Panc1 (cell line): Measurements from ENCODE around the gene ELMO1. TPM values are rescaled to one million over a fixed set of nuclear protein-coding genes. Genes with fewer than 3 reads are reported as not detected.

ENCODE experiments used
- ATAC-seq: fragments of 200-7000 bp; cut with Tn5 transposase; 2 replicates; pipeline ENCODE4 v1.9.1; 2020; ENCODE audit warnings: mild to moderate bottlenecking, moderate library complexity
- BruUV-seq: library from RNA; stranded (reverse); fragments of 400-500 nt; replicated peaks from 2 replicates; lab custom pipeline; 2021; lab: Mats Ljungman, UMichigan
- CTCF ChIA-PET: fragments of 300-600 bp; sonication (Branson Sonifier 250); formaldehyde crosslinking; loops from one replicate; lab custom pipeline; 2022; ENCODE audit warnings: antibody characterized with exemption; lab: Charles Lee
- POLR2A ChIA-PET: fragments of 300-600 bp; sonication (Branson Sonifier 250); formaldehyde crosslinking; loops from one replicate; lab custom pipeline; 2022; ENCODE audit warnings: antibody characterized with exemption; lab: Charles Lee
- DNase-seq: peaks from one replicate; pipeline ENCODE4 v3.0.0-alpha.2; 2010; ENCODE audit warnings: low read depth, low spot score
- H3K27ac ChIP-seq: 2 replicates; pipeline ENCODE4 v1.5.1; 2011; ENCODE audit warnings: mild to moderate bottlenecking, low read length, inconsistent platforms
- H3K27me3 ChIP-seq: fragments of 200-500 bp; sonication (Bioruptor generic); 2 replicates; pipeline ENCODE4 v1.6.0; 2014; ENCODE audit warnings: low read length, inconsistent platforms; ENCODE audit not compliant: control insufficient read depth, insufficient read depth
- H3K36me3 ChIP-seq: fragments of 200-500 bp; sonication (Bioruptor generic); 2 replicates; pipeline ENCODE4 v1.5.1; 2014; ENCODE audit warnings: inconsistent platforms, mild to moderate bottlenecking, low read length, moderate library complexity; ENCODE audit not compliant: control insufficient read depth, insufficient read depth
- H3K4me1 ChIP-seq: 2 replicates; pipeline ENCODE4 v1.5.1; 2011; ENCODE audit warnings: inconsistent platforms, mild to moderate bottlenecking, low read length, moderate library complexity; ENCODE audit not compliant: control insufficient read depth, insufficient read depth
- H3K4me3 ChIP-seq, 2 experiments: 2 replicates each; pipeline ENCODE4 v1.5.1; 2011 to 2012; ENCODE audit warnings: low read depth in 2 of 2, low read length in 2 of 2, mild to moderate bottlenecking in 2 of 2, inconsistent platforms in 1 of 2, moderate library complexity in 1 of 2
- H3K9me3 ChIP-seq: fragments of 200-500 bp; sonication (Bioruptor generic); 2 replicates; pipeline ENCODE4 v1.5.1; 2014; ENCODE audit warnings: low read depth, mild to moderate bottlenecking, inconsistent platforms, low read length, moderate library complexity; ENCODE audit not compliant: control insufficient read depth, insufficient read depth
- CTCF ChIP-seq: fragments of 450-650 bp; IDR thresholded peaks from 2 replicates; pipeline ENCODE4 v1.5.1; 2017; ENCODE audit warnings: mild to moderate bottlenecking
- POLR2AphosphoS5 ChIP-seq: IDR thresholded peaks from 2 replicates; pipeline ENCODE4 v1.6.1; 2012; ENCODE audit warnings: mild to moderate bottlenecking, low read depth, low read length, moderate library complexity
- SIN3A ChIP-seq: IDR thresholded peaks from 2 replicates; pipeline ENCODE4 v1.6.1; 2012; ENCODE audit warnings: low read depth, mild to moderate bottlenecking, low read length, moderate library complexity, borderline replicate concordance; ENCODE audit not compliant: insufficient read depth
- TCF7L2 ChIP-seq: IDR thresholded peaks from 2 replicates; pipeline ENCODE4 v1.6.1; 2011; ENCODE audit warnings: mild to moderate bottlenecking, low read depth, low read length, inconsistent platforms
- in situ Hi-C: cut with HindIII; loops from 2 replicates; pipeline ENCODE4 v1.10.0; 2016; ENCODE audit warnings: low sequenced_read_pairs, low pct_unique_long_range_greater_than_20kb
- intact Hi-C: fragments of 100-400 bp; cut with micrococcal nuclease; formaldehyde crosslinking; loops from one replicate; pipeline ENCODE4 v1.10.0; 2022; ENCODE audit not compliant: unreplicated experiment
- total RNA-seq: library from RNA; stranded (reverse); gene quantifications from one replicate; pipeline ENCODE4 v1.2.1, GENCODE V29; 2021; ENCODE audit not compliant: unreplicated experiment
- TF ChIP-seq, protein P1 (sequence below), 2 experiments: IDR thresholded peaks; 2 replicates each; pipeline ENCODE4 v1.6.1; 2011 to 2012; ENCODE audit warnings: low read depth in 2 of 2, control low read depth in 1 of 2, low read length in 1 of 2, mild to moderate bottlenecking in 1 of 2, moderate library complexity in 1 of 2; ENCODE audit not compliant: insufficient read depth in 1 of 2

Gene ELMO1
- total RNA-seq, 1 experiment from 2014 or later, result 0.80 TPM

GRCh38 chr7:37212051-37212450 is 236.6 kb downstream of the ELMO1 start:
- ChIA-PET CTCF (no interaction called here), POLR2A (no interaction called here)
- in situ Hi-C loops, result no loop called here
- no peak overlapping the region for H3K27ac ChIP-seq
- no peaks in the 10 kb centered on the region for H3K4me1 ChIP-seq
- DNase-seq, result no peak
- H3K4me3 ChIP-seq, result no peak overlapping the region
- TF ChIP-seq TCF7L2 (no peak), SIN3A (no peak), CTCF (no peak)
- TF ChIP-seq, protein P1, sequence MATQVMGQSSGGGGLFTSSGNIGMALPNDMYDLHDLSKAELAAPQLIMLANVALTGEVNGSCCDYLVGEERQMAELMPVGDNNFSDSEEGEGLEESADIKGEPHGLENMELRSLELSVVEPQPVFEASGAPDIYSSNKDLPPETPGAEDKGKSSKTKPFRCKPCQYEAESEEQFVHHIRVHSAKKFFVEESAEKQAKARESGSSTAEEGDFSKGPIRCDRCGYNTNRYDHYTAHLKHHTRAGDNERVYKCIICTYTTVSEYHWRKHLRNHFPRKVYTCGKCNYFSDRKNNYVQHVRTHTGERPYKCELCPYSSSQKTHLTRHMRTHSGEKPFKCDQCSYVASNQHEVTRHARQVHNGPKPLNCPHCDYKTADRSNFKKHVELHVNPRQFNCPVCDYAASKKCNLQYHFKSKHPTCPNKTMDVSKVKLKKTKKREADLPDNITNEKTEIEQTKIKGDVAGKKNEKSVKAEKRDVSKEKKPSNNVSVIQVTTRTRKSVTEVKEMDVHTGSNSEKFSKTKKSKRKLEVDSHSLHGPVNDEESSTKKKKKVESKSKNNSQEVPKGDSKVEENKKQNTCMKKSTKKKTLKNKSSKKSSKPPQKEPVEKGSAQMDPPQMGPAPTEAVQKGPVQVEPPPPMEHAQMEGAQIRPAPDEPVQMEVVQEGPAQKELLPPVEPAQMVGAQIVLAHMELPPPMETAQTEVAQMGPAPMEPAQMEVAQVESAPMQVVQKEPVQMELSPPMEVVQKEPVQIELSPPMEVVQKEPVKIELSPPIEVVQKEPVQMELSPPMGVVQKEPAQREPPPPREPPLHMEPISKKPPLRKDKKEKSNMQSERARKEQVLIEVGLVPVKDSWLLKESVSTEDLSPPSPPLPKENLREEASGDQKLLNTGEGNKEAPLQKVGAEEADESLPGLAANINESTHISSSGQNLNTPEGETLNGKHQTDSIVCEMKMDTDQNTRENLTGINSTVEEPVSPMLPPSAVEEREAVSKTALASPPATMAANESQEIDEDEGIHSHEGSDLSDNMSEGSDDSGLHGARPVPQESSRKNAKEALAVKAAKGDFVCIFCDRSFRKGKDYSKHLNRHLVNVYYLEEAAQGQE (IDR thresholded peaks at IDR 0.05; ENCODE audit: insufficient read depth in 1 of 2, low read depth in 2 of 2, low read length in 1 of 2), result no peak
- no peaks in the 10 kb centered on the region for H3K36me3 ChIP-seq
- no peaks in the 10 kb centered on the region for H3K9me3 ChIP-seq
- intact Hi-C loops, result no loop called here
- BruUV-seq, result no TSS peak
- no peak for ATAC-seq
- H3K27me3 ChIP-seq, result peaks cover 3% of the 10 kb centered on the region; the same call in 1 of the 2 replicates

DNA sequence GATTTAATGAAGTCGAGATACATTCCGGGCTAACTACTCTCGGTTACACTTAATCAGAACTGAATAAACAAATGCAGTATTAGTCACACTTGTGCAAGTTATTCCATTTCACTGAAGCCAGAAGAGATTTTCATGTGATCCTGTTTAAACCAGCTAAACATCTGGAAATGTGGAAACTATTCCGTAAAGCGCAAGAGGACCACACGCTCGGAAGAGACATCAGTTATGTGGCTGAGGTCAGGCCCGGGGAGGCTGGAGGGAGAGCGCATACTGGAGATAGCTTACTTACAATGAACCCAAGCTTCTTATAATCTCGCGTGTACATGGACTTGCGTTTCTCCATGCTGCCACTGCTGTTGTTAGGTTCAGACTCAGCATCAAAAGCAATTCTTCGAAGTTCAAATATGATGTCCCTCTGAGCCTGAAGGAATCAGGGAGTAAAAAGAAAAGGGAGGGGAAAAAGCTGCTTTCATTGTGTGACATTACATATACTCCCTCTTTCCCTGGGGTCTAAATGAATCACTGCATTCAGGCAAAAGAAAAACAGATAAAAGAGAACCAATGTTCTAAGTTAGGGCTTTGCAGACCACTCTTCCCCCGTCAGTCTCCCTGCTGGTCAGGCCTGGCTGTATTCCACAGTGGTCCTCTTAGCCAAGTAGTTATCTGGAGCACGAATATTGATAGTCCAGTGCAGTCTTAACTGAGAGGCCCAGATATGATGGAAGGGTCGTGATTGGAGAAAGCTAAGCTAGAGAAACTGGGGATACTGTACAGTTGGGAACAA is 237.4 kb downstream of the ELMO1 start:
- no TSS peak for BruUV-seq
- Histone ChIP-seq H3K36me3 (no peaks in the 10 kb centered on the region), H3K9me3 (no peaks in the 10 kb centered on the region), H3K4me1 (no peaks in the 10 kb centered on the region), H3K4me3 (no peak overlapping the region), H3K27me3 (peaks cover 3% of the 10 kb centered on the region; the same call in 1 of the 2 replicates), H3K27ac (no peak overlapping the region)
- TF ChIP-seq SIN3A (no peak), POLR2AphosphoS5 (no peak), TCF7L2 (no peak), CTCF (no peak)
- TF ChIP-seq, protein P1 (IDR thresholded peaks at IDR 0.05; ENCODE audit: insufficient read depth in 1 of 2, low read depth in 2 of 2, low read length in 1 of 2), result no peak
- CTCF ChIA-PET, result no interaction called here
- POLR2A ChIA-PET, result no interaction called here
- intact Hi-C loops (no loop called here), in situ Hi-C loops (no loop called here)
- DNase-seq (no peak), ATAC-seq (no peak)
